GDM1 (cell line): ENCODE measurements around the gene SLC4A2.

Experiments
- DNase-seq: peaks from one replicate; lab custom pipeline; 2025; lab: John Stamatoyannopoulos, UW

The SLC4A2 gene

GRCh38 chr7:151064454-151064853 lies 5.1 kb downstream of the SLC4A2 start:
- DNase-seq = no peak

GRCh38 chr7:151064993-151065392 lies 5.6 kb downstream of the SLC4A2 start:
- no peak for DNase-seq

- no peak for DNase-seq
Observed at GRCh38 chr7:151065516-151065915, 6.1 kb downstream of the SLC4A2 start.

GRCh38 chr7:151066273-151066974 lies 7.0 kb downstream of the SLC4A2 start:
- DNase-seq = no peak

- no peak for DNase-seq
Observed at GRCh38 chr7:151068069-151068773, 8.8 kb downstream of the SLC4A2 start.

- DNase-seq = no peak
Observed at GRCh38 chr7:151069841-151070573, 10.6 kb downstream of the SLC4A2 start.

- no peak for DNase-seq
Observed at GRCh38 chr7:151070574-151070960, 11.2 kb downstream of the SLC4A2 start.

GRCh38 chr7:151071032-151071866 lies 11.9 kb downstream of the SLC4A2 start:
- DNase-seq = no peak

GRCh38 chr7:151073990-151074389 lies 14.6 kb downstream of the SLC4A2 start:
- no peak for DNase-seq

- no peak for DNase-seq
Observed at GRCh38 chr7:151074817-151075661, 15.7 kb downstream of the SLC4A2 start.

- DNase-seq = no peak
Observed at GRCh38 chr7:151075662-151075971, 16.2 kb downstream of the SLC4A2 start.

GRCh38 chr7:151075978-151076426 lies 16.6 kb downstream of the SLC4A2 start:
- DNase-seq = no peak

GRCh38 chr7:151076863-151077704 lies 17.7 kb downstream of the SLC4A2 start:
- no peak for DNase-seq

- no peak for DNase-seq
Observed at GRCh38 chr7:151077705-151078232, 18.4 kb downstream of the SLC4A2 start.

- DNase-seq = no peak
Observed at GRCh38 chr7:151078233-151079040, 19.0 kb downstream of the SLC4A2 start.

GRCh38 chr7:151079199-151079910 lies 20.0 kb downstream of the SLC4A2 start:
- DNase-seq = no peak

GRCh38 chr7:151080067-151080521 lies 20.7 kb downstream of the SLC4A2 start:
- DNase-seq = no peak

- DNase-seq = peak; percentile 87
Observed at GRCh38 chr7:151080522-151081169, 21.3 kb downstream of the SLC4A2 start, which contains the start of gene FASTK. TSS of gene FASTK (minus strand) at chr7:151080809. CDS start at chr7:151080766, 43 bp downstream.
